NCI-H1105 (cell line): ENCODE measurements around the gene HERC3.

Experiments
- DNase-seq: peaks from one replicate; lab custom pipeline; 2025; lab: John Stamatoyannopoulos, UW

Gene HERC3

DNA sequence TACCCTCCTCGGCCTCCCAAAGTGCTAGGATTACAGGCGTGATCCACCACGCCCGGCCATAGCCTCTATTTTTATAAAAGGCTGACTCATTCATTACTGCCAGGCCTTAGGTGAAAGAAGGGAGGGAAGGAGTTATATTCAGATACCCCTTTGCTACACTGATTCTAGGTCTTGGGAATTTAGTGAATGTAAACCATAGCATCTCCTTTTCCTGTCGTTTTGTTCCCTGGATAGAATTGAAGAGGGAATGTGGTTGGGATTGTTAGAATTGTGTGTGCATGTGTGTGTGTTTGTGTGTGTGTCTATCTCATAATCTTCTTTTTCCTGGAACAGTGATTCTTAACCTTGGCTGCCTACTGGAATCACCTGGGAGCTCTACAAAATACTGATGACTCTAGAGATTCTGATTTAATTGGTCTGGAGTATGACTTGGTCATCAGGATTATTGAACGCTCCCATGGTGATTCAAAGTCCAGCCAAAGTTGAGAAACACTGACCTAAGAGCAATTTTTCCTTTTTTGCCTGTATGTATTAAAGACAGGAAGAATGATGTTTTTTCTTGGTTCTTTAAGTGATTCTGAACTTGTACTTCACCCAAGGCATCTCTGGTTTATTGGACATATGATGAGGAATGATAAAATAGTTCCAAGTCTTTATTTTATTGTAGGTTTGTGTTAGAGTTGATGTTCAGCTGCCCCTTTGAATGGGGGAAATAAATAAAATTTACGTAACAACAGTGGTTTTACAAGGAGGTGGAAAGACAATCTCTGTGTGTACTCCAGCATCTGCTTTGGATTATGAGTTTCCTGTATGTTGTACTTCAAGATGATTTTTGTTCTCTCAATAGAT is 68.4 kb downstream of the HERC3 start:
- no peak for DNase-seq

DNA sequence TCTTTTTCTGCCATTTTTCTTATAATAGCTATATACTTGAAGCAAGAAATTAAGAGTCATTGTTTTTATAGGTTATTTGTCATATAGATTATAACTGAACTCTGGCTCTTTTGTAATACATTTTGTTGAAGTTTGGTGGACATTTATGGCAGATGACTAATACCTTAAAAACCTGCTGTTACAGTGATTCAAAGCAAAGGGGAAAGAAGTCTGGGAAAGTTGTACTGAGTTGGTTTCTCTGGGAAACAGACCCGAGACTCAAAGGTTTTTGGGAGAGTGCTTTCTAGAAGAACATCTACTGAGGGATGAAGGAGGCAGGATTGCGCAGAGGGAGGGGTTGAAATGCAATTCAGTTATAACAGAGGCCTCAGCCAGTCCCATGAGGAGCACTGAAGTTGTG is 69.5 kb downstream of the HERC3 start:
- no peak for DNase-seq

DNA sequence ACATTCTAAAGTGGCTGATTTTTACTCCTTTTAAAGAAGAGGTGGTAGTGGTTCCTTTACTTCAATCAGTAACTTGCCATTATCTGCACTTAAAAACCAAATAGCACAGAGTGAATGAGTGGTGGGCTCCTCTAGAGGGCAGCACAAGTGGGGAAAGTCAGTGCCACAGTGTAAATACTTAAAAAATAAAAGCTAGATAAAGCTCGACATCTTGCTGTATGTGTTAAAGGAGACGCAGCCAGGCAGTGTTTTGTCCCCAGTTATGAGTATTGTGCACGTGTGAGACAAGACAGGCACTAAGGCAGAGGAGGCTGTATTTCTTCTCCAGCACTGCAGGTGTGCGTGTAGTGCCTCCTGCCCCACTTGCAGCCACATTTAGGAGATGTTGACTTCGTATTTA is 80.7 kb downstream of the HERC3 start:
- DNase-seq = no peak

DNA sequence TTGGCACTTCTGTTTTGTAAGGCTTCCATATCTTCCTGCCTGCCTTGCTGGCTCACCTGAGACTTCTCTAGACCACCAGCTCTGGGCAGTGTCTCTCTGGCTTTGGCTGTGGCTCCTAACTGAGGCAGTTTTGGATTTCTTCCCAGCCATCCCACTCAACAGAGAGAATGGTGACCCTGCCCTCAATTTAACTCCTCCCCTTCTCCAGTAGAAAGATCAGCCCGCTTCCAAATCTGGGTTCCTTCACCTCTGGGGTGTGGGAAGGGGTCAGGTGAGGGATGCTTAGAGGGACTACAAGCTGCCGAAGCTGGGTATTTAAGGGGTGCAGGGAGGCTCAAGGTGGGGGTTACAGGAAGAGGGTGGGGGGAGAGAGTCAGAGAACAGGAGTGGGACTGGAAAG is 81.6 kb downstream of the HERC3 start:
- no peak for DNase-seq

DNA sequence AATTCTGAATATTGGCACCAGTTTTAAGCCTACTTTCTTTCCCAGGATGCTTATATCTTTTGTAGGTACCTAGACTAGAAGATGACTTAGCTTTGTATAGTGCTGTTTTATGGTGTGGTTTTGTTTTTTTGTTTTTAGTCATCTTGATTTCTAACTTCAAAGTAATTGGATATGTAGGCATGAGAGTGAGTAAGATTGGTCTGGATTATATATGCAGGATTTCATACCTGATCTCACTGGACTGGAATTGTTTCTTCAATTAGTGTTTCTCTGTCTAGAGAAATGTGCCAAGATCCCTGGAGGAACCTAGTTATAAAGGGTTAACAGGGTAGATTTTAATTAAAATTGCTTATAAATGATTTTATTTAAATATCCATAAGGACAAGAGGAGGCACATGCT is 82.3 kb downstream of the HERC3 start:
- DNase-seq = no peak

DNA sequence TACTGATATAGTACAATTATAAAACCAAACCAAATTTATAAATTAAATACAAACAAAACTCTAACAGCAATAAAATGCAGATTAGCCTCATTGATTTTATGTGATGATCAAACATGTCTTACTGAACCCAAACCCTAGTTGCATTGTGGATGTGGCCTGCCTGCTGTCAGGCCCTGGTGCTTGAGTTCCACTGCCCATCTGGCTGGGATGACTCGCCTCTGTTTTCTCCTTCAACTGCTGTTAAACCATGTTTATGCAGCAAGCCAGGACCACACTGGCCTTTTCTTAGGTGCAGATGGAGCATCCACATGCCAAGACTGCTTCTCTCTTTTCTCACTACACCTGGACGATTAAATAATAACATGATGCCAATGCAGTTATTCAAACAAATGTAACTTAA is 82.7 kb downstream of the HERC3 start:
- no peak for DNase-seq

DNA sequence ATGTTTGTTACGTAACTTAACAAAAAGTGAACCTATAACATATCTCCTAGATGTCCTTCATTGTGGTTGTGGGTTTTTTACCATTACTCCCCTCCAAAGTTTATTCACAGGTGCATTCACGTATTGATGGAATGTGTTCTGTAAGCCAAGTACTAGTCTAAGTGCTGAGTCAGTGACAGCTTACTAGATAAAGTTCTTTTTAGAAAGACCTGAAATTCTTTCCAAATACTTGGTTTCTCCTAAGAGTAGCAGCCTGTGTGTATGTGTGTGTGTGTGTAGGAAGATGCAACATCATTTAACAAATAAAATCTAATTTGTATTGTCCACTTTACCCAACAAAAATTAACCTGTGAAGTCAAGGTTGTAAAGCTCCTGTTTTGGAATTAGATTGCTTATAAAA is 83.3 kb downstream of the HERC3 start:
- DNase-seq = no peak

DNA sequence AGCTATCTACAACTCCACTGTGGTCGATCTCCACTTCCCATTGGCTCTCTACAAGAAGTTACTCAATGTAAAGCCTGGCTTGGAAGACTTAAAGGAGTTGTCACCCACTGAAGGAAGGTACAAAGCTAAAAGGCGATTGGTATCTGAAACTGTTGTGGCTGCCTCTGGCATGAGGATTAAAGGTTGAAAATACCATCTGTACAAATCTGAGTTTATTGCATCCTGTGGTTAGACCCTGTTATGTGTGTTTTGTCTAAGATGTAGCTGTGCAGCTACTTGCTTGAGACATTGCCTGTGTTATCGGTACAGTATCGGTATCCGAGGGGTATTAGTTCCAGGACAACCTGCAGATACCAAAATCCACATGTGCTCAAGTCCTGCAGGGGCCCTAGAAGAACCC is 88.9 kb downstream of the HERC3 start:
- DNase-seq = no peak

DNA sequence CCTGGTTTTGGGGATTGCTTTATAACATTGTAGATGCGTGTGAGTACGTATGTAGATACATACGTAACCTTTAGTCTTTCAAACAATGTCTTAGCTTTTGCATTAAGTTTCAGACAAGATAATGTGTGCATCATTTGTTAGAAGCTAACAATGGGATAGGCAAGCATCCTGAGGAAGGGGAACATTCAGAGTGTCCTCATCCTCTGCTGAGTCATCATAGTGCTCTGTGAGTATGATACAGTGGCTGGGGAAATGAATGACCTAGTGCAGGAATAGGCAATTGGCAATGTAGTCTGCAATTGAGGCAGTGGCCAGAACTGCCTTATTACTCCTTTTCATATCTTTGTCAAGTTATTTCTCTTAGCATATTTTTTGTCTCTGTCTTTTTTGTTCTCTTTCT is 98.1 kb downstream of the HERC3 start:
- DNase-seq = no peak

DNA sequence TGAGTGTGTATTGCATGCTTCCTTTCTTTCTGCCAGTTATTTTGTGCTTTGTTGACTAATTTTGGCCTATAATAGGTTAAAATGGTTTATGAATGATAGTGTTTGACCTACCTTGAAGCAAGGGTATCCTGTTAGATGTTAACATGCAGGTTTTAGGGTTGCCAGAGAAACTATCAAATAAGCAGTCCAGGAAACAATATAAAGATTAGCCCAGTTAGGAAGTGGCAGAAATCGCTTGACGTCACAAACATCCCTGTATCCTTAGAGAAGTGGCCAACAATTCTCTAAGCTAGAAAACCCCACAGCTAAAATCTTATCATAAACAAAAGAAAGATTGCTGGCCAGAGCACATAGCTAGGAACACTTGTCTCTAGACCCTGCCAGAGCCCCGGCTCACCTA is 101.5 kb downstream of the HERC3 start:
- no peak for DNase-seq

DNA sequence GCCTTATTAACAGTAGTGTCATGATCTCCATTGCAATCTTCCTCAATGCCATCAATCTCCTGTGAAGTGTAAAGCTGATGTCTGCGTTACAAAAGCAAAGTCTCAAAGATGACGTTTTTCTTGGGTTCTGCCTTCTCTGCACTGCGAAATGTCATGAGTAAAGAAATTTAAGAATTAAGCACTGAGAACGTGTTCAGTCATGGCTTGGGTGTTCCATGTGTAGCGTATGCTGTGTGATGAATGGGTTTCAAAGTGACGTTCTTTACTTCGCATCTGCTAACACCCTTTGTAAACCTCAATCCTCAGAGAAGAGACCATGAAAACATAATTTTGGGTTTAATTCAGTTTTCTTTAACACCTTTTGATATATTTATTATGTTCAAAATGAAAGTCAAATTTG is 104.3 kb downstream of the HERC3 start:
- DNase-seq = no peak

DNA sequence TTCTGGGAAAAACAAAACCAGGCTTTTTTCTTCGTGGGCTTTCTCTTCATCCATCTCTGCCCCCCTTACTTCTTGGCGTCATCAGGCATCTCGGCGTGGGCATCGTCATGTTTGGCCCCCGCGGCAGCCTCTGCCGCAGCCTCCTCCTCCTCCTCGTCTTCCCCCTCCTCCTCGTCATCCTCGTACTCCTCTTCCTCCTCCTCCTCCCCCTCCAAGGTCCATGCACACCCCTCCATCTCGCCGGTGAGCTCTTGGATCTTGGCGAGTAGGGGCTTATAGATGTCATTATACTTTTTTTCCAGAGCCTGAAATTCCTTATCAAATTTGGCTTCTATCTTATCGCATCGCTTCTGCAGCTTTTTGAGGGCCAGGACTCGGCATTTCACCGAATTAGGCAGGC is 104.9 kb downstream of the HERC3 start:
- no peak for DNase-seq

DNA sequence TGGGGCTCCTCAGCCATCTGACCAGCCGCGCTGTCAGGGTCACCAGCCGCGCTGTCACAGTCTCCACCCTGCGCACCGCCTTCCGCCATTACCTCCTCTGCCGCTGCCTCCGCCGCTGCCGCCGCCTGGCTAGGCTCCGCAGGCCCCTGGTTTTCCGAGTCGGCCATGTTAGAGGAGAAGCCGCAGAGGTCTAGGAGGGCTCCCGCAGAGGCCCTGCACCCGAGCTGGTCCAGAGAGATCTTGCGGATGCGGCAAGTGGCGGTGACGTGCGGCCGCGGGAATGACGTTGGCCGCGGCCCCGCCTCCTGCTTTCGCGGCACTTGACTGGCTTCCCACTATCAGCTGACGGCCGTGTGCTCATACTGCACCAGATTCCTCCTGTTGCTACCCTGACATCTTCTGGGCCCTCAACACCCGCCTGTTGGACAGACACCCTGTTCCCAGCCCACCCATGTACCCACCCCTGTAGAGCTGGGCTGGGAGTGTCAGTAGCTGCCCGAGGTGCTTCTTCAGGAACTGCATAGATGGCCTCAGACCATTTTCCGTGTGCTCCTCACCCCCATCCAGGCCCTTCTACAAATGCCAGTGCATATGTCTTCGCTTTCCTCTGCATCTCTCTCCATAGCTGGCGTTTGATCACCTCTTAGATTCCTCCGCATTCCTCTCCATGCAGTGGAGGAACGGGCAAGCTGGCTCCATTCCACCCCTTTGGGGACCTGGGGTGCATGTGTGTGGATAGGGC is 105.5 kb downstream of the HERC3 start, which contains the start of gene NAP1L5:
Gene NAP1L5, minus strand, starts transcription at position 242 of the 742 bp plus-strand sequence. Its CDS starts 75 bp downstream, at position 167.
- no peak for DNase-seq

DNA sequence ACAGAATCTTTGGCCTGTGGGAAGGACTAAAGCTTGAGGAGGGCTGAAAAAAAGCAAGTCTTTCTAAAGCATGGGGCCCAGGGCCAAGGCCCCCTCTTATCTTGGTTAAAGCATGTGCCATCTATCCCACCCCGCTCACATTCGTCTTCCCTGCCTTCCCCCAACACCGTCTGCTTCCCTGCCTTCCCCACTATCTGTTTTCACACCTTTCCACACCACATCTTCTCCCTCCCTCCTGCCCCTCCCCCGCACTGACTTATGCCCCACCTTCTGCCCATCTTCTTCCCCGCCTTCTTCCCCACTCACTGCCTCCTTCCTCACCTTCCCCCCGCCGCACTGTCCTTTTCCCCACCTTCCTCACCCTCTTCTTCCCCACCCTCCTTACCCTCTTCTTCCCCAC is 106.2 kb downstream of the HERC3 start:
- no peak for DNase-seq

DNA sequence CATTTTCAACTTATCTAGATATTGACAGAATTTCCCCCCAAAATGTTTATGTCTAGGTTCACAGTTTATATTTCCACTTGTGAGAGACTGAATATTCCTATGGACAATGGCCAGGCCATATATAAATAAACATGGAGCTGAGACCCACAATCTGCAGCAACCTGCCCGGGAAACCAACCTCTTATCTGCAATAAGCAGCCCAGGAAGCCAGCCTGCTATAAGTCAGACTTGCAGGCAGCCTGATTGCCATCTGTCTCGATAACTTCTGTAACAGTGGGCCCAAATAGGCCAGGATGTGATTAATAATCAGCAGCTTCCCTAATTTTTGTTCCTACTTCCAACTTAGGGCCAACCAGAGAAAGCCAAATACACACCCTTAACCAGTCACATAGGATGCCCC is 110.5 kb downstream of the HERC3 start:
- no peak for DNase-seq

DNA sequence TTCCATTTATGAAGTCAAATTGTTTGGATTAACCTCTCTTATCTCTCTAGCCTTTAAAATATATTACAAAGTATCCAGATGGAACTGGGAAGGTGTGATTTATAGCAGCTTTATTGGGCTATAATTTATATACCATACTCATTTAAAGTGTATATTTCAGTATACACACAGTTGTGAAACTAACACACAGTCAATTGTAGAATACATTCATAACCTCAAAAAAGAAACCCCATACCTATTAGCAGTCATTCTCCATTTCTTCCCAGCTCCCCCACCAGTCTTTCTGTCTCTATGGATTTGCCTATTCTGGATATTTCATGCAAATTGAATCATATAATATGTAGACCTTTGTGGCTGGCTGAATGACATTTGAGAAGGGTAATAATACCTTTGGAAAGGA is 112.9 kb downstream of the HERC3 start:
- no peak for DNase-seq

DNA sequence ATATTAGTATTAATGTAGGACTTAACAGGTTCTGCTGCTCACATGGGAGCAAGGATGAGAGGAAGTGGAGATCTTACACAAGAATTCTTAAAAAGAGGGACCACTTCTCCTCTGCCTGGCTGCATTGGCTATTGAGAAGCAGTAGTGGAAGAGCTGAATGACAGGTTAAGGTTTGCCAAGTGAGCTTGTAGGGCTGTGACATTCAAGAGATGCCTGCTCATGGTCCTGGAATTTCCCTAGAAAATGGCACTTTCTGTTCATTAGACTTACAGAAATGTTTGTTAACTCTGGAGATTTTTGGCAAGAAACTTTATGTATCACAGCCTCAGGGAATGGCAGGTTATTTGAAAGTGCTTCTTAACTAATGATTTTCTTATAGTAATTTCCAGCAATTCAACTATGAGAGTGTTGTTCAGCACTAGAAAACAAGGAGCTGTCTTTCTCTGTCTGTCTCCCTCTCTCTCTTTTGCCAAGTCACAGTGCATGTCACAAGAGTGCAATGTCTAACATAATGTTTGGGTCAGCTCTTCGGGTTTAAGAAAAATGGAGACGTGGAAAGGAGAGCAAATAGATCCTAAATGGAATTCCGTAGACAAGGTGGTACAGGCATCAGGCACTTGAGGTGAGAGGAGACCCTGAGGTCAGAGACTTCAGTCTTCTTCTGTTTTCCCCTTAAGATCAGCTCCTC is 113.7 kb downstream of the HERC3 start:
- DNase-seq = no peak

DNA sequence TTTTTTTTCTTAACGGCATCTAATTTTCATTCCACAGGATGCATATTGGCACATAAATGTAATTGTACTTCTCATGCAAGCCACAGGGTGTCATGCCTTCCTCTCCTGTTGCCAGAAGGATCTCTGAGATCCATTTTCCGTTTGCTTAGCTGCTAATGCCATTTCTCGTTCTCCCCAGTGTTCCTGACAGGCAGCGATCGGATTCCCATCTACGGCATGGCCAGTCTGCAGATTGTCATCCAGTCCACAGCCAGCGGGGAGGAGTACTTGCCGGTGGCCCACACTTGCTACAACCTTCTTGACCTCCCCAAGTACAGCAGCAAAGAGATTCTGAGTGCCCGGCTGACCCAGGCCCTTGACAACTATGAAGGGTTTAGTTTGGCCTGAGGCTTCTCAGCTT is 114.3 kb downstream of the HERC3 start:
- DNase-seq = peak; percentile 5

DNA sequence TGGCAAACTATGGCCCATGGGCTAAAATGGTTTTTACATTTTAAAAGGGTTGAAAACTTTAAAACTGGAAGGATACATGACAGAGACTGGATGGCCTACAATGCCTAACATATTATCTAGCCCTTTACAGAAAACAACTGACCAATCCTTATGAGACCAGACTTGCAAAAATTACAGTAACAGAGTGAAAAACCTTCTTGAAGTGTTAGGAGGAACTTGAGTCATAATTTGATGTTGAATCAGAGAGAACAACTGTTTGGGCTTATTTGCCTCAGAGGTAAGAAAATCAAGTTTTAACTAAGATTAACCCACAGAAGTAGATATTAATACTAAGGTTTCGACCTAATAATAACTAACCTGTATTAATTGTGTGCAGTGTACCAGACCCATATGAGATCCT is 117.7 kb downstream of the HERC3 start:
- DNase-seq = no peak

DNA sequence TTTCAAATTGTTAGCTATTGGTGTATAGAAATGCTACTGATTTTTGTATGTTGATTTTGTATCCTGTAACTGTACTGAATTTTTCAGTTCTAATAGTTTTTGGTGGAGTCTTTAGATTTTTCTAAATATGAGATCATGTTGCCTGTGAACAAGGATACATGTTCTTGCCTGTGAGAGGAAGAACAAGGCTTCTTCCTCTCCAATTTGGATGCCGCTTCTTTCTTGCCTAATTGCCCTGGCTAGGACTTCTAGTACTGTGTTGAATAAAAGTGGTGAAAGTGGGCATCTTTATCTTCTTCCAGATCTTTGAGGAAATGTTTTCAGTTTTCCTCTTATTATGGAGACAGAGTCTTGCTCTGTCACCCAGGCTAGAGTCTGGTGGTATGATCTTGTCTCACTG is 121.5 kb downstream of the HERC3 start:
- DNase-seq = no peak

DNA sequence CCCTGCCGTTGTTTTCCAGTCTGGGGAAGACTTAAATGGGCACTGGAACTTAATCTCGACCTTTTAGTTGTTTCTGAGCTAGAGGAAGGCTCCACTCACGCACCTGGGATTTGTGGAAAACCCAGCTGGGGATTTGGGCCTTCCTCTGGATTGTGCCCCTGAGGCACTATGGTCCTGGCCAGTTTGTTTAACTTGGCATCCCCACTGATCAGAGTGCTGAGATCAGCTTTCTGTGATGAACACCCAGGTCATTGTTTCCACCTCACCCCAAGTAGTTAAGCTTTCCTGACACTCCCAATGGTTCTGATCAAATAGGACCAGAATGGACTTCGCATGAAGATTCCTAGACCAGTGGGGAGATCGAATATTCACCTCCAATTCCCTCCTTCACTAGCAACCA is 125.8 kb downstream of the HERC3 start:
- DNase-seq = no peak

DNA sequence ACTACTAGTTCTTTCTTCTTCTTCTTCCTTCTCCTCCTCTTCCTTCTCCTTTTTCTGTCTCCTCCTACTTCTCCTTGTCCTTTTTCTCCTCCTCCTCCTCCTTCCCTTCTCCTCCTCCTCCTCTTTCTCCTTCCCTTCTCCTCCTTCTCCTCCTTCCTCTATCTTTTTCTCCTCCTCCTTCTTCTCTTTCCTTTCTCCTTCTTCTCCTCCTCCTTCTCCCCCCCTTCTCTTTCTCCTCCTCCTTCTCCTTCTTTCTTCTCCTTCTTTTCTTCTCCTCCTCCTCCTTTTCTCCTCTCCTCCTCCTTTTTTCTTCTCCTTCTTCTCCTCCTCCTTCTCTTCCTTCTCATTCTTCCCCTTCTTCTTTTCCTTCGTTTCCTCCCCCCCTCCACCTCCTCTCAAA is 127.1 kb downstream of the HERC3 start:
- DNase-seq = no peak
